HEK293T (cell line): ENCODE data around the gene CPVL.

ENCODE experiments used
- ARNT ChIP-seq: fragments of 450-650 bp; IDR thresholded peaks from 2 replicates; pipeline ENCODE4 v1.6.1; 2017; ENCODE audit warnings: mild to moderate bottlenecking
- BHLHE40 ChIP-seq: fragments of 450-650 bp; IDR thresholded peaks from 2 replicates; pipeline ENCODE4 v1.6.1; 2016; ENCODE audit warnings: mild to moderate bottlenecking, moderate library complexity, borderline replicate concordance
- CTBP1 ChIP-seq: fragments of 450-650 bp; IDR thresholded peaks from 2 replicates; pipeline ENCODE4 v1.6.1; 2016; ENCODE audit warnings: borderline replicate concordance
- ELF4 ChIP-seq: fragments of 450-650 bp; IDR thresholded peaks from 2 replicates; pipeline ENCODE4 v1.6.1; 2017; ENCODE audit warnings: antibody characterized with exemption
- FOXA1 ChIP-seq: fragments of 450-650 bp; IDR thresholded peaks from 2 replicates; pipeline ENCODE4 v1.6.1; 2016; ENCODE audit warnings: mild to moderate bottlenecking
- FOXK2 ChIP-seq: fragments of 450-650 bp; IDR thresholded peaks from 2 replicates; pipeline ENCODE4 v1.6.1; 2016; ENCODE audit warnings: mild to moderate bottlenecking
- FOXM1 ChIP-seq: fragments of 450-650 bp; IDR thresholded peaks from 2 replicates; pipeline ENCODE4 v1.6.1; 2017; ENCODE audit warnings: mild to moderate bottlenecking, borderline replicate concordance
- HDGF ChIP-seq: fragments of 450-650 bp; IDR thresholded peaks from 2 replicates; pipeline ENCODE4 v1.6.1; 2017; ENCODE audit warnings: antibody characterized with exemption, borderline replicate concordance
- LEF1 ChIP-seq: fragments of 450-650 bp; IDR thresholded peaks from 2 replicates; pipeline ENCODE4 v1.6.1; 2017; ENCODE audit warnings: mild to moderate bottlenecking, borderline replicate concordance
- NFRKB ChIP-seq: fragments of 450-650 bp; IDR thresholded peaks from 2 replicates; pipeline ENCODE4 v1.6.1; 2016; ENCODE audit warnings: mild to moderate bottlenecking, moderate library complexity
- SP1 ChIP-seq: fragments of 450-650 bp; IDR thresholded peaks from 2 replicates; pipeline ENCODE4 v1.6.1; 2017
- SUZ12 ChIP-seq: fragments of 450-650 bp; IDR thresholded peaks from 2 replicates; pipeline ENCODE4 v1.6.1; 2016; ENCODE audit warnings: mild to moderate bottlenecking
- ZNF384 ChIP-seq: fragments of 450-650 bp; IDR thresholded peaks from 2 replicates; pipeline ENCODE4 v1.6.1; 2016
- TF ChIP-seq, protein P1 (sequence below): fragments of 450-650 bp; IDR thresholded peaks from 2 replicates; pipeline ENCODE4 v1.6.1; 2016

DNA sequence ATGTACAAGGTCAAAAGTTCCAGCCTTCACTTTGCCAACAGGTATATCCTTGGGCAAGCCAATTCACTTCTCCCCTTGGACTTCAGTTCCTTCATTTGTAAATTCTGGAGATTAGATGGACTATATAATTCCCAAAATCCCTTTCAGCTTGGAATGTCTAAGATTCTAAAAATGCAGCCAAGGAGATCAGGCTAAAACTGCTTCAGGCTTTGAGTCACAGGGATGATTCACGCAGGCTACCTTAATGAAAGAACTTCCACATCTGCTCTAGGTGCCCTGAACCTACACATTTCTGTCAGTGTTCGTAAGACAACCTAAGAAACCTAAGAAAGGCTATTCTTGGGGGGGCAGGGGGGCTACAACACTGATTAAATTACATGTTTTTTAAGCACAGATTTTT, 7.1 kb downstream of the CPVL start:
- TF ChIP-seq LEF1, result no peak
- TF ChIP-seq ELF4, result no peak
- TF ChIP-seq FOXK2, result no peak
- no peak for TF ChIP-seq CTBP1
- TF ChIP-seq BHLHE40, result no peak
- no peak for TF ChIP-seq FOXA1
- no peak for TF ChIP-seq SUZ12
- no peak for TF ChIP-seq SP1
- TF ChIP-seq FOXM1, result no peak
- no peak for TF ChIP-seq NFRKB
- TF ChIP-seq ARNT, result no peak
- TF ChIP-seq HDGF, result no peak
- TF ChIP-seq, protein P1, sequence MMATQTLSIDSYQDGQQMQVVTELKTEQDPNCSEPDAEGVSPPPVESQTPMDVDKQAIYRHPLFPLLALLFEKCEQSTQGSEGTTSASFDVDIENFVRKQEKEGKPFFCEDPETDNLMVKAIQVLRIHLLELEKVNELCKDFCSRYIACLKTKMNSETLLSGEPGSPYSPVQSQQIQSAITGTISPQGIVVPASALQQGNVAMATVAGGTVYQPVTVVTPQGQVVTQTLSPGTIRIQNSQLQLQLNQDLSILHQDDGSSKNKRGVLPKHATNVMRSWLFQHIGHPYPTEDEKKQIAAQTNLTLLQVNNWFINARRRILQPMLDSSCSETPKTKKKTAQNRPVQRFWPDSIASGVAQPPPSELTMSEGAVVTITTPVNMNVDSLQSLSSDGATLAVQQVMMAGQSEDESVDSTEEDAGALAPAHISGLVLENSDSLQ, result no peak
- TF ChIP-seq ZNF384, result no peak
